Stimulated activated naive CD8-positive, alpha-beta T cell treated with anti-CD3 and anti-CD28 coated beads, Interleukin-15, Interleukin-2, amounts not matched to agents 100 ng/mL and 50 ng/mL, for 24 hours (primary cell): ENCODE measurements around the gene RTL1.

ENCODE experiments used
- H3K27ac Mint-ChIP-seq: one replicate; pipeline ENCODE4 v1.8.0; 2021; ENCODE audit warnings: mild to moderate bottlenecking, mixed read lengths
- H3K27me3 Mint-ChIP-seq: one replicate; pipeline ENCODE4 v1.8.0; 2021; ENCODE audit warnings: mixed read lengths
- H3K36me3 Mint-ChIP-seq: one replicate; pipeline ENCODE4 v1.8.0; 2021; ENCODE audit warnings: low read depth, mixed read lengths
- H3K4me1 Mint-ChIP-seq: one replicate; pipeline ENCODE4 v1.8.0; 2021; ENCODE audit warnings: low read depth, mixed read lengths
- H3K4me3 Mint-ChIP-seq: one replicate; pipeline ENCODE4 v1.8.0; 2021; ENCODE audit warnings: mild to moderate bottlenecking, mixed read lengths
- H3K9me3 Mint-ChIP-seq: one replicate; pipeline ENCODE4 v1.8.0; 2021; ENCODE audit warnings: mixed read lengths

RTL1 gene

GRCh38 chr14:100902295-100903133, 1.0 kb downstream of the RTL1 start:
- no peaks in the 10 kb centered on the region for H3K4me1 Mint-ChIP-seq
- H3K4me3 Mint-ChIP-seq = no peak overlapping the region
- peaks cover 56% of the 10 kb centered on the region for H3K27me3 Mint-ChIP-seq
- no peaks in the 10 kb centered on the region for H3K9me3 Mint-ChIP-seq
- no peaks in the 10 kb centered on the region for H3K36me3 Mint-ChIP-seq
- no peak overlapping the region for H3K27ac Mint-ChIP-seq

- Mint-ChIP-seq H3K4me3 (no peak overlapping the region), H3K9me3 (no peaks in the 10 kb centered on the region), H3K36me3 (no peaks in the 10 kb centered on the region), H3K27me3 (peaks cover 61% of the 10 kb centered on the region), H3K4me1 (no peaks in the 10 kb centered on the region), H3K27ac (no peak overlapping the region)
These were observed 1.9 kb downstream of the RTL1 start for GRCh38 chr14:100901391-100902183.

DNA sequence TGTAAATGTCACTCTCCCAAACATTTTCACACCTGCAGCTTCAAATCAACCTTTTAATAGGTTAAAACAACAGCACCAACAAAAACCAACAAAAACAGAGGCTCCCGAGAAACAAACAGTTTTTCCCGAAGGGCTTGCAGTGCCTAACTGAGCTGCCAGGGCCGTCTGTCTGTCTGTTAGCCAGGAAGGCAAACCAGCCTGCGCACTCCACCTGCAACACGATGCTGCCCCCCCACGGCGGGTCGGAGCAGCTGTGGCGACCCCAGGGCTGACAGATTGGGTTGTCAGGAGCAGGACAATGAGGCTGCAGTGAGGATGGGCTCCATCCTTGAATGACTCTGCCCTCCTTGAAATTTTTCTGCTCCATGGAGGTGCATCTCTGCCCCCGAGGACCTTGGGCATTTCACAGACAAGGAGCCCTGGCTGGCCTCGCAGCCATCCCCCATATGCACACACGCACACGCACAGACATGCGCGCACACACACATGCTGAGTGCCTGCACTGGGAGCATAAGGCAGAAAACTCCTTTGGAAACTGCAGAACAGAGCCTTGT, 2.6 kb downstream of the RTL1 start:
- no peaks in the 10 kb centered on the region for H3K4me1 Mint-ChIP-seq
- peaks cover 59% of the 10 kb centered on the region for H3K27me3 Mint-ChIP-seq
- no peak overlapping the region for H3K27ac Mint-ChIP-seq
- H3K4me3 Mint-ChIP-seq = no peak overlapping the region
- no peaks in the 10 kb centered on the region for H3K9me3 Mint-ChIP-seq
- H3K36me3 Mint-ChIP-seq = no peaks in the 10 kb centered on the region

GRCh38 chr14:100899884-100900771, 3.4 kb downstream of the RTL1 start:
- Mint-ChIP-seq H3K36me3 (no peaks in the 10 kb centered on the region), H3K27me3 (peaks cover 56% of the 10 kb centered on the region), H3K4me3 (no peak overlapping the region), H3K9me3 (no peaks in the 10 kb centered on the region), H3K27ac (no peak overlapping the region), H3K4me1 (no peaks in the 10 kb centered on the region)

- Mint-ChIP-seq H3K27me3 (peaks cover 51% of the 10 kb centered on the region), H3K9me3 (no peaks in the 10 kb centered on the region), H3K27ac (no peak overlapping the region), H3K4me3 (no peak overlapping the region), H3K4me1 (no peaks in the 10 kb centered on the region), H3K36me3 (no peaks in the 10 kb centered on the region)
These were observed 4.3 kb downstream of the RTL1 start for GRCh38 chr14:100898935-100899883.

DNA sequence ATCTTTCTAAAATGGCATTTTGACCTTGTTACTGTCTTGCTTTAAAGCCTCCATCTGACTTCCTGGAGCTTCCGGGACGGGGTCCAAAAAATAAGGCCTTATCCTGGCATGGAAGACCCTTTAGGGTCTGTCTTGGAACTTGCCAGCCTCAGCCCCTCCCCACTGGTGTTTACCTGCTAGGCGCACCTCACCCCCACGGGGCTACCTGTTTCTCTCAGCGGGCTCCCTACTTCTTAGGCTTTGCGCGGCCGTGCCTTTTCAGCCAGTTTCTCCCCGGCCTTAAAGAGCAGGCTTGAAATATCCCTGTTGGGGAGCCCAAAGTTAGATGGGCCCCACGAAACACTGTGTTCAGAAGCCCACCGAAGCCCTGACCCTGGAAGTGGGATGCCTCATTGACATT, 5.1 kb downstream of the RTL1 start:
- H3K27ac Mint-ChIP-seq = no peak overlapping the region
- no peak overlapping the region for H3K4me3 Mint-ChIP-seq
- no peaks in the 10 kb centered on the region for H3K9me3 Mint-ChIP-seq
- H3K36me3 Mint-ChIP-seq = no peaks in the 10 kb centered on the region
- no peaks in the 10 kb centered on the region for H3K4me1 Mint-ChIP-seq
- peaks cover 50% of the 10 kb centered on the region for H3K27me3 Mint-ChIP-seq

DNA sequence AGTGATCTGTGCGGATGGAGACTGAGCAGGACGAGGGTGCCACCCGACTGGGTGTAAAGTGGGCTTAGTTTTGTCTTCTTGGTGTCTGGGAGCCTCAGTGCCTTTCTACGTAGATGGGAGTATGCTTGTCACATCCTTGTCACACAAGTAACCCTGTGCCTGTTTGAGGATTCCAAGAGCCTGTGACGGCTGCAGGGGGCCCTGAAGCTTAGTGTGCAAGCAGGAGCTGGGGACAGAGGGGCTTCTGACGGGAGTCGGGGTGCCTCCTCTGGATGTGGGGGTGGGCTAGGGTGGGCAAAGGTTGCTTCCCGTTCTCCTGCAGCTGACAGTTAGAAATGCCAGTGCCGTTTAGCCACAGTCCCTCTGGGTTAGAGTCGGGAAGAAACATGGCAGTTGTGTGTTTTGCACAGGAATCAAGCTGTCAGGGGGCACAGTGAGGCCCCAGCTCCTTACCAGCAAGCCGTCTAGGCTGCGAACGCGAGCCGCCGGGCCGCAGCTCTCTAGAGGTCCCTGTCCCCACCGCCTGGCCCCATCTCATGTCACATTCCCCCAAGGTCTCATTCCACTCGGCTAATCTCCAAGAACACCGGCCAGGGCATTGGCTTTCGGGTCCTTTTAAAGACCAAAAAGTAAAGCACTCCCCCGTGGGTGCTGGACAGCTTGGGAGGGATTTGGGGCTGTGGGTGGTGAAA, 7.0 kb downstream of the RTL1 start:
- peaks cover 33% of the 10 kb centered on the region for H3K27me3 Mint-ChIP-seq
- no peak overlapping the region for H3K4me3 Mint-ChIP-seq
- no peaks in the 10 kb centered on the region for H3K4me1 Mint-ChIP-seq
- no peaks in the 10 kb centered on the region for H3K36me3 Mint-ChIP-seq
- no peak overlapping the region for H3K27ac Mint-ChIP-seq
- H3K9me3 Mint-ChIP-seq = no peaks in the 10 kb centered on the region

- H3K4me1 Mint-ChIP-seq = no peaks in the 10 kb centered on the region
- no peaks in the 10 kb centered on the region for H3K9me3 Mint-ChIP-seq
- no peak overlapping the region for H3K4me3 Mint-ChIP-seq
- no peak overlapping the region for H3K27ac Mint-ChIP-seq
- peaks cover 26% of the 10 kb centered on the region for H3K27me3 Mint-ChIP-seq
- H3K36me3 Mint-ChIP-seq = no peaks in the 10 kb centered on the region
These were observed 8.1 kb downstream of the RTL1 start for GRCh38 chr14:100895411-100895810.

GRCh38 chr14:100894416-100894815, 9.1 kb downstream of the RTL1 start:
- Mint-ChIP-seq H3K9me3 (no peaks in the 10 kb centered on the region), H3K36me3 (no peaks in the 10 kb centered on the region), H3K4me3 (no peak overlapping the region), H3K27ac (no peak overlapping the region), H3K4me1 (no peaks in the 10 kb centered on the region), H3K27me3 (peaks cover 18% of the 10 kb centered on the region)

DNA sequence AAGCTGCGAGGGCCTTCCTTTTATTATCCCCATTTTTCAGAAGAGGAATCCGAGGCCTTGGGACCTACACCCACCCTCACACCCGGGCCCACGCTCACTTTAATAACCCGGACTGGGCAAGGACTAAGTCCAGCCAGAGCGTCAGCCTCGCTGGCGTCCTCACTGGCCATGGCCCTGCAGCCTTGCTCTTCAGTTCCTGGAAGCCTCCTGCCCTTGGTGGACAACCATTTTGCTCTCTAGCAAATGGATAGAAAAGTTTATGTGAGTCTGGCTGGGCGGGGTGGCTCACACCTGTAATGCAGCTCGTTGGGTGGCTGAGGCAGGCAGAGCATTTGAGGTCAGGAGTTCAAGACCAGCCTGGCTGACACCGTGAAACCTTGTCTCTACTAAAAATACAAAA, 9.8 kb downstream of the RTL1 start:
- Mint-ChIP-seq H3K36me3 (no peaks in the 10 kb centered on the region), H3K4me1 (no peaks in the 10 kb centered on the region), H3K9me3 (no peaks in the 10 kb centered on the region), H3K4me3 (no peak overlapping the region), H3K27me3 (peaks cover 14% of the 10 kb centered on the region), H3K27ac (no peak overlapping the region)

DNA sequence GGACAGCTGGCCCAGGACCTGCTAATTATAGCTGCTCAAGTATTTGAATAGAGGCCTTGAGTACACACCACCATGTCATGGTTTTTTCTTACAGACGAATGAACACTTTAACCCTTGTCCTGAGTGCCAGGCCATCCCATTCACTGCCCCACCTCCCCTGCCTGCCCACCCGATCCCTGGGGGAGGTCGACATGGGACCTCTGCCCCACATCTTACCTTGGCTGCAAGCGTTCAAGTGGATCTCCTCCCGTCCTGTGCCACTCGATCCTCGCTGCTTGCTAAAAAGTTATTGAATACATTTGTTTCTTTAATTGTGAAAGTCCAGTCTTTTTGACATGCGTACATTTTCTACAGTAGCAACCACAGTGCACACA, 10.3 kb downstream of the RTL1 start:
- H3K4me3 Mint-ChIP-seq = no peak overlapping the region
- H3K36me3 Mint-ChIP-seq = no peaks in the 10 kb centered on the region
- H3K27ac Mint-ChIP-seq = no peak overlapping the region
- H3K27me3 Mint-ChIP-seq = peaks cover 12% of the 10 kb centered on the region
- H3K9me3 Mint-ChIP-seq = no peaks in the 10 kb centered on the region
- no peaks in the 10 kb centered on the region for H3K4me1 Mint-ChIP-seq

- no peak overlapping the region for H3K4me3 Mint-ChIP-seq
- H3K27ac Mint-ChIP-seq = no peak overlapping the region
- no peaks in the 10 kb centered on the region for H3K36me3 Mint-ChIP-seq
- H3K9me3 Mint-ChIP-seq = no peaks in the 10 kb centered on the region
- no peaks in the 10 kb centered on the region for H3K4me1 Mint-ChIP-seq
- H3K27me3 Mint-ChIP-seq = peaks cover 16% of the 10 kb centered on the region
These were observed 10.9 kb downstream of the RTL1 start for GRCh38 chr14:100892496-100893227.
